CD4-positive, alpha-beta T cell treated with Interferon alpha-2 for 1 hour (primary cell): ENCODE measurements around the gene F7.
"Not testable (repeated sequence)": the region's sequence is repeated elsewhere in the genome, so short reads cannot be mapped to it uniquely, and the experiment has no call there.

ENCODE experiments used
- DNase-seq, 2 donors: peaks; one replicate each; pipeline ENCODE4 v3.0.0-alpha.2; 2020 to 2022

Gene F7

DNA sequence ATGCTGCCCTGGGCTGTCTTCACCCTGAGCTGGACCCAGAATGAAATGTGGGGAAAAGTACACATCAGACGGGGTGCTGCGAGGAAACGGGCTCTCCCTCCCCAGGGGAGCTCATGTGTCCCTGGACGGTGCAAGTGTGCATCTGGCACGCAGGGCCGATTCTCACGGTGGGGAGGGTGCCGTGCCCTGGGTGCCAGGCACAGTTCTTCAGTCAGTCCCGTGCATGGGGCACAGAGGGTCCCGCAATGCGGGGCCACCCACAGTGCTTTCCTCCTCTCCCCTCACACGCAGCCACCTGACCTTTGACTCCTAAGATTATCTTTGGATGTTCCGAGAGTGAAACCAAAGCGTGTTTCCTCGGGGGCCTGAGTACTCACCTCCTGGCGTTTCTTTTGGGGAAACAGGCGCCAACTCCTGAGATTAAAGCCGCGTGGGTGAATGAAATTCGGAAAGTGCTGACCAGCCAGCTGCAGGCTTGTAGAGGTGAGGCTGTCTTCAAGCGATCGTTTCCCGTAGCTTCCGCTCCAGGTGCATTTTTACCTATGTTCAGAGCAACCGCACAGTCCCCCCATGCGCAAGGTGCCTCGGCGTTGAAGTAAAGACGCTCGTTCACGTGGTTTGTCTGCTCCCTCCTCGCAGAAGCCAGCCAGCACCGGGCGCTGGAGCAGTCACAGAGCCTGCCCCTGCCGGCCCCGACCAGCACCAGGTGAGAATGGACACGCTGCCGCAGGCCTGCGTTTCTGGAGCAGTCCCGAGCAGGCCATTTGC lies 17.5 kb upstream of the F7 start:
- no peak for DNase-seq

DNA sequence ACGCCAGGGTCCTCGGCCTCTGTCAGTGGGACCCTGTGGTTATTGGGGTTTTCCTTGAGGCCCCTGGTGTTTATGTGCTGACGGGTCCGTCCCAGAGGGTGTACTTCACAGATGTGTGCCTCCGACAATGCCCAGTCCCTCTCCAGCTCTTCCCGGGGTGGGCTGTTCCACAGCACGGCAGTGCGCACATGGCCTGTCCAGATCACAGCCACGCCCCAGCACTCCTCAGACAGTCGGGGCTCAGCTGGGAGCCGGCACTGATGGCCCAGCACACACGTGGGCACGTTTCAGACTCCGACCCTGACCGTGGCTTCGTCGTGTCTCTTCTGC lies 16.9 kb upstream of the F7 start:
- DNase-seq = no peak

DNA sequence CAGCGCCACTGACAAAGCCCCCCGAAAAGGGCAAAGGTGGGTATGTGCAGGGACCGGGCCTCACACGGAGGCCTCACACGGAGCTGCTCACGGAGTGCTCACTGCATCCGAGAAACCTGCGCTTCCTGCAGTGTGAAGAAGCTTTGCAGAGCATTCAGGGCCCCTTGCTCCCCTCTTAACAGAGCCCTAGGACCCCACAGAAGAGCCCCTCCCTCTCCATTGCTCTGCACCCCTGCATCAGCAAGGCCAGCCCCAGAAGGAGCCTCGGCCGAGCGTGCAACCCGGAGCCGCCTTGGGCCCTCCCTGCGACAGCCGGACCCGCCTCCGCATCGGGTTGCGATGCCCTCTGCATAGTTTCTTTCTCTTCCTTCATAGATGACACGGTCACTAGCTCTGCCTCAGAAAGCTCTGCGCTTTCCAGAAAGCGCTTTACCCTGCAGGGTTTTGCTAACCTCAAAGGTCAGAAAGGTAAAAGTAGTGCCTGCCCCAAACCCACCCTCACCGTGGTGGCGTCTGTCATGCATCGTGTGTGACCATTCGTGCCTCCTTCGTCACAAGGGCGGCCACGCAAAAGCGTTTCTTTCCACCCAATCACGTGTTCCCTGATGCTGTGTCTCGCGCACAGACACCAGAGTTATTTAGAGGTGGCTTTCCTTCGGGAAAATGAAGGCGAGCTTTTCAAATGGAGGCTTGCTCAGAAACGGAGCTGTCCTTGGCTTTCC lies 15.7 kb upstream of the F7 start:
- no peak for DNase-seq

DNA sequence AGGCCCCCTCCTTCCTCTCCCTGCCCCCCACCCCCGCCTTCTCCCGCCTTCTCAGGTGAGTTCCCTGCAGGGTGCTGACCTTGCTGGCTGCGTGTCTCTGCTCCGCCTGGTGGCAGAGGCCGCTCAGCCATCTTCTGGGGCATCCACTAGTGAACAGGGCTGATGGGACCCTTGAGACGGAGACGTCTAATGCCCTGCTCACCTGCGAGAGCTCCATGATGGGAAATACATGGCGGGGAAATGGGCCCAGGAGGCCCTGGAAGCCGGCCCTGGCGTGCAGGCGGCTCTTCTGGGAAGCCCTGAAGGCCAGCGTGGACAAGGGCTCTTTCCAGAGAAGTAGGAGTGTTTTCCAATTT lies 15.2 kb upstream of the F7 start:
- DNase-seq = no peak

DNA sequence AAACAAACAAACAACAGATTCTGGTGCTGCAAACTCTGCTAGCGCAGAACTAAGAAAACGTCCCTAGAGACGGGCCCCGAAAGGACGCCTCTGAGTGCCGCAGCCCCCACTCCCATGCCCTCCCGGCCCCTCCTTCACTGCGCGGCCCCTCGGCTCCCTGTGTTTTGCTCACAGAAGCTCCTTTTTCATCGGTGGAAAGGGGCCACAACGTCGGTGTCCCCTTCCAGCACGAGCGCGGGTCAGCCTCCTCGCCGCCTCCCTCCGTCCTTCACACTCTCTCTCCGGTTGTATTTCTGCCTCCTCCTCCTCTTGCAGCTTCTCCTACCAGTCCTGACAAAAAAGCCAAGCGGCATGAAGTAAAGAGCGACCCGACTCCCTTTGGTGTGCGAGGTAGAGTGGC lies 14.8 kb upstream of the F7 start:
- no peak for DNase-seq

DNA sequence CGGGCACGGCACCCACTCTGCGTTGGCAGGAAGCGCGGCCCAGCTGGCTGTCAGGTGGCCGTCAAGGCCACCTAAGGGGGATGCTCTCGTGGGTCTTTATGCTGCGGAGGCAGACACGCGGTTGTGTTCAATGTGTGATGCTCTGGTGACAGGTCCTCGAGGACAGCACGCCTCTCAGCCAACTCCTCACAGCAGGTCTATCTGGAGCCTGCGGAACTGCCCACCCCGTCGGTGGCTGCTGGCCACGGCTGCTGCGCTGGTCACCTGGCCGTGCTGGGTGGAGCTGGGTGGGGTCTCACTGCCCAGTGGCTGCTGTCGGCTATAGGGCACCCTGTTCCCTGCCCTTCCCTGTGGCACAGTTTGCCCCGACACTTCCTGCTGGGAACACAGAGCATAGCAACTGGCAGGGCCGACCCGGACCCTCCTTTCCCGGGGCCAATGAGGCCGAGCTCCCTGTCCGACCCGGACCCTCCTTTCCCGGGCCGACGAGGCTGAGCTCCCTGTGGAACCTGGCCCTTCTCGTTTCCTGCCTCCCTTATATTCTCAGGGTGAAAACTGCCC lies 14.3 kb upstream of the F7 start:
- no peak for DNase-seq

DNA sequence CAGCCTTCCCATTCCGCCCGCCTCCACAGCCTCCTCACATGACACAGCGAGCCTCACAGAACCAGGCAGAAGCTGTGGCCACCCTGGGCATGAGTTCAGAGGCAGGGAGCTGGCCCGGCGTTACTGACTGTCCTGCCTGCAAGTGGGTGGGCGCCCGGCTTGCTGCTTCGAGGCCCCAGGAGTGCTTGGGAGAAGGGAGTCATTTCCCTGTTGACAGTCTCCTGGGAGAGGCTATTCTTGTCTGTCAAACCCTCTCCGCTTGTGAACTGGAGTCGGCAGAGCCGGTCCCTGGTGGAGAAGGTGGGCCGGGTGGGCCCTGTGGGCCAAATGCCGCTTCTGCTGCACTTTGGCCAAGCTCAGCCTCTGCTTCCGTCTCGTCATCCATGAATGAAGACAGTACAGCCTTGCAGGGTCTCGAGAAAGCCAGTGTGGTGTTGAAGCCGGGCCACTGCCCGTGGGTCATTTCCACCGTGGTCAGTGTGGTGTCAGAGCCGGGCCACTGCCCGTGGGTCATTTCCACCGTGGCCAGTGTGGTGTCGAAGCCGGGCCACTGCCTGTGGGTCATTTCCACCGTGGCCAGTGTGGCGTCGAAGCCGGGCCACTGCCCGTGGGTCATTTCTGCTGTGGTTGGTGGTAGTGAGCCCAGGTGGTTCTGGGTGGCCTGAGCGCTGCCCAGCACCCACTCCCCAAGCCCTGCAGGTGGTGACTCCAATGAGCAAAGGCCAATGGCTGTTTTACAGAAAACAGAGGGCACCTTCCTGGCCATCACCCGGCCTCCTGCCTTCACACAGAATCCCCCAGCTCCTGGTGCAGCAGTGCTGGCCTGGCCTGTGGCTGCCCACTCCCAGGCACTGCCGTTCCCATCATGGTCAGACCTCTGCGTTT lies 13.5 kb upstream of the F7 start:
- DNase-seq = no peak

DNA sequence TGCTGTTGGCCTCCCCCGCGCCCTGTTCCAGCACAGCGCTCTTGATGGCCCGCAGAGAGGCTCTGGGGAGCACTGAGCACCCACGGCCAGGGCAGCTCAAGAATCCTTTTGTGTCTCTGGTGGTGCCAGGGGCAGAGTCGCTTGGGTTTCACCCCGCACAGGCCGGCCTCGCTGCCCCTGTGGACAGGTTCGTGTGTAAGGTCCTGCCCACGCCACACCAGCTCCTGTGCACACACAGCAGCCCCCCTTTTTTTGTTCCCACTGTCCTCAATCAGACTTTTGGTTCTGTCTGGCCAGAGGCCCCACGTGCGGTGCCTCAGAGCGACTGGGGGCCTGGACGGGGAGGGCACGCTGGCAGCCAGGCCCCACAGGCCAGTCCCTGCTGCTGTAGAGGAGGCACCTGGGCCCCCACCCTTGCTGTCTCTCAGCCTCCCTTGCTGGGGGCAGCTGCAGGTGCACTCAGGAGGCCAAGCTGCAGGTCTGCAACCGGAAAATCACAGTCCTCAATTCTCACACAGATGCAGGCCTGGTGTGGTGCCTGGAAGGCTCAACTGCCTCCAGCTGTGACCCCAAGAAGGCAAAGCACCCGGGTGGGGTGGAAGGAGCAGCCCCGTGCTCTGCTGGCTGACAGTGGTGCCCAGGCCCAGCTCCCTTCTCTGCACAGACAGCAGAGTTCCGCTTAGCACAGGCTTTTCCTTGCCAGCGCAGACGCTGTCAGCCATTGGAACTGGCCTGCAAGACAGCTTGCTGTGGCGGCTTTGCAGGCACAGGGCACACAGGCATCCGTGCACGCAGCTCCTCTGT lies 12.6 kb upstream of the F7 start:
- no peak for DNase-seq

DNA sequence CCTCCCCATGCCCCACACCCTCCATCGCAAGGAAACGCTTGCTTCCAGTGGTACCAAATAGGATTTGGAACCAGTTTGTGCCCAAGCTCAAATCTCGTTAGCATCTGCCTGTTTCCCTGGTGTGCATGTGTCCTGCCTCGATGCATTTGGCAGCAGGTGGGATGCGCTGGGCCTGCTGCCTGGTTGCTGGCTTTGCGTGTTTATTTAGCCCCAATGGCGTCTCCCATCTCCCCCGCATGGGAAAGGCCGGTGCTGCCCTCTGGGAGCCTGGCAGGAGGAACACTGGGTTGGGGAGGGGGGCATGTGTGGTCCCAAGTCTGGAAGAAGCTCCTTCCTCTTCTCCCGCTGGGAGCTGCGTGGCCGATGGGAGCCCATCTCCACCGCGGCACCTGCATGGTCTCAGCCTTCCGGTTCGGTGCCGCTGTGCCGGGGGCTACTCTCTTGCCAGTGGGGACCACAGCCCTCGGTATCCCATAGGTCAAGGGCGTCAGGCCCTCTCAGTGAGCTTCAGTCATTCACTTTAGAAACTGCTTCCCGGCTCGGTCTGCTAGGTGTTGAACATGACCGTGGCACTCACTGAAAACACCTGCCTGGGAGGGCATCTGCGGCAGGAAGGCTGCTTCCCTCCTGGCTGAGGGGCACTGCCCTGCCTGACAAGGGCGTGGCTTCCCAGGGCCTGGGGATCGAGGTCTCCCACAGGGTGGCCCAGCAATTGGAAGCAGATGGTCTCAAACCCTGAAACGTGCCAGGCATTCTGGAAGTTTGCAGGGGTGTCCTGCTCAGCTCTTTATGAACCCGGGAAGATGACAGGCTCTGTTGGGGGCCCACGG lies 11.8 kb upstream of the F7 start:
- no peak for DNase-seq

DNA sequence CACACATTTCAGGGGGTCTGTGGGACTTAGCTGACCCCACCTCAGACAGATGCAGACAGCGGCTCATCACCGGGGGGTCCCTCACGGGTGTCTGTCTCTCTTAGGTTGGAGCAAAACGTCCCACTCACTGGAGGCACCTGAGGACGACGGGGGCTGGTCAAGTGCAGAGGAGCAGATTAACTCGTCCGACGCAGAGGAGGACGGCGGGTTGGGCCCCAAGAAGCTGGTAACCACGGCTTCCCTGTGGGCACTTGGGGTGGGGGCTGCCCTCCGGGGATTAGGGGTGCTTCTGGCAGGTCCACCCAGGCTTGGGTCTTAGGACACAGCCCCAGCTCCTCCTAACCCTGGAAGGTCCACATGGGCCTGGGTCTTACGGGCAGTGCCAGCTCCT lies 11.2 kb upstream of the F7 start:
- DNase-seq = no peak

DNA sequence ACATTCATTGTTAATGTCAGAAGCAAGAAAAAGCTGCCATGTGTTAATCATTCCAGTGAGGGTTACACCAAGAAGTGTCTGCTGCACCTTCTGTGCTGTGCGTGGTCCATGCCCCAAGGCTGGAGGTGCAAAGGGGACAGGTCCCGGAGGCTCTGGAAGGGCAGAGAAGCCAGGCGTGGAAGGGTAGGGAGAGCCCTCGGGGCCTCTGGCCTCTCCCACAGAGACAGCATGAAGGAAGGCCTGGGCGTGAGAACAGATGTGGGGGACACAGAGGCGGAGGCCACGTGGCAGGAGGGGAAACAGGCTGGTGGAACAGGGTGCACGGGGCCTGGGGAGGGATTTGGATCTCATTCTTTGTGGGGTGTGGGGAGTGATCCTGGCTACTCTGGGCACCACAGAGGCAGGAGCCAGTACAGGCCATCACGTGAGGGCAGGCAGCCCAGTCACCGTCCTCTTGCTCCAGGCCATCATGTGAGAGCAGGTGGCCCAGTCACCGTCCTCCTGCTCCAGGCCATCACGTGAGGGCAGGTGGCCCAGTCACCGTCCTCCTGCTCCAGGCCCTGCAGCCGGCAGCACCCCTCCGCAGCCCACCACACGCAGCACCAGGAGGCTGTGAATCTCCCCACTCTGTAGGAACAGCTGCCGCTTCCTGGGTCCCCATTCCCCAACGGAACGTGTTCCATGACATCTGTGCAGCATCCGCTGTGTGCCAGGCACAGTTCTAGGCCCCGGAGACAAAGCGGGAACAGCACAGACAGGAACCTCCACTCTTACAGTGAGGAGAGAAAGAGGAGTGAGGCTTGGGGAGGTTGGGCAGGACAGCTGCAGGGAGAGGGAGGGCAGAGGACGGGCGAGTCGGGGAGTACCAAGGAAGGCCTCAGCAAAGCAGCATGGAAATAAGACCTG lies 10.2 kb upstream of the F7 start:
- no peak for DNase-seq

DNA sequence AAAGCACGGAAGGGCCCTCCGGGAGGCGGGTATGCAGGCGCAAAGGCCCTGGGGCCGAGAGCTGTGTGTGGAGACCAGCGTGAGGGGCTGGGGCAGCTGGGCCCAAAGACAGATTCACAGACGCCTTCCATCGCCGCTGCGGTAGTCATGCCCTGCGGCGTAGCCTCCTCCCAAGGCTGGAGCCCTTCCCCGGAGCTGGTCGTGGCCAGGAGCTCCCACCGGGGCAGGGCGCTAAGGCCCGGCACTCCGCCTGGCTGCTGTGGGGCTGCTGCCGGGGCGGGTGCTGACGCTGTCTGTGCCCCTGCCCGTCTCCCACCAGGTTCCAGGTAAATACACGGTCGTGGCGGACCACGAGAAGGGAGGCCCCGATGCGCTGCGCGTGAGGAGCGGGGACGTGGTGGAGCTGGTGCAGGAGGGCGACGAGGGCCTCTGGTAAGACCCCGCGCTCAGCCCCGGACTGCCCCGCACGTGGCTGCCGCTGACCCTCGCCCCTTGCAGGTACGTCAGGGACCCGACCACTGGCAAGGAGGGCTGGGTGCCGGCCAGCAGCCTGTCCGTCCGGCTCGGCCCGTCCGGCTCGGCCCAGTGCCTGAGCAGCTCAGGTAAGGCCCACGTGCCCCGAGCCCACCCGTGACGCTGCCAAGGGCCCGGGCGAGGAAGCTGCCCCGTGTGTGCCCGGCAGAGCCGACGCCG lies 9.4 kb upstream of the F7 start:
- DNase-seq = no peak

DNA sequence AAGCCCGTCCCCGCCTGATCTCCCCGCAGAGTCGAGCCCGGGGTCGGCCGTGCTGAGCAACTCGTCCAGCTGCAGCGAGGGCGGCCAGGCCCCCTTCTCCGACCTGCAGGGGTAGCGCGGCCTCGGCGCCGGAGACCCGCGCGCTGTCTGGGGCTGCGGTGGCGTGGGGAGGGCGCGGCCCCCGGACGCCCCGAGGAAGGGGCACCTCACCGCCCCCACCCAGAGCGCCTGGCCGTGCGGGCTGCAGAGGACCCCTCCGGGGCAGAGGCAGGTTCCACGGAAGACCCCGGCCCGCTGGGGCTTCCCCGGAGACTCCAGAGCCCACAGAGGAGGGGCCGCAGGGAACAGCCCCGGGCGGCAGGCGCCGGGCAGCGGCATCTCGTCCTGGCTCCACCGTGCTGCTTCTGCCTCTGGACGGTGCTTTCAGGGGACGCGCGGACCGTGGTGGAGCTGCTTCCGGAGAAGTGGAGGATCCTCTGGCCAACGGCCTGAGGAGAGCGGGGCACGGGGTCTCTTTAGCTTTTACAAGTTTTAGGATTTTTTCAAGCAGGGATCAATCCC lies 8.8 kb upstream of the F7 start:
- DNase-seq = no peak

DNA sequence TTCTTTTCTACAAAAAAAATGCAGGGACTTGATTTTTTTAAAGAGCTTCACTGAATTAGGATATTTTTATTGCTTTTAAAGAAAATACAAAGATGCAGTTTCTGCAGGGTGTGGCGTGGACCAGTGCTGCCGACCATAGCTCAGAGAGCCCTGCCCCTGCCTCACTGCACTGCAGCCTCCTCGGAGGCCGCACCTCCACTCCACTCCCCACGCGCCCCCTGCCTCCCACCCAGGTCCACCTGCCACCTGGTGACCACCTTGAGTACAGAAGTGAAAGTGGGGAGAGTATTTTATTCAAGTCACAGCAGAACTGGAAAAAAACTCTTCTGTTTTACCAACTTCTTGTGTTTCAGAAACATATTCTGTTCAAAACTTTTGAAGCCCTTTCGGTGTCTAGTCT lies 7.9 kb upstream of the F7 start:
- DNase-seq = no peak

DNA sequence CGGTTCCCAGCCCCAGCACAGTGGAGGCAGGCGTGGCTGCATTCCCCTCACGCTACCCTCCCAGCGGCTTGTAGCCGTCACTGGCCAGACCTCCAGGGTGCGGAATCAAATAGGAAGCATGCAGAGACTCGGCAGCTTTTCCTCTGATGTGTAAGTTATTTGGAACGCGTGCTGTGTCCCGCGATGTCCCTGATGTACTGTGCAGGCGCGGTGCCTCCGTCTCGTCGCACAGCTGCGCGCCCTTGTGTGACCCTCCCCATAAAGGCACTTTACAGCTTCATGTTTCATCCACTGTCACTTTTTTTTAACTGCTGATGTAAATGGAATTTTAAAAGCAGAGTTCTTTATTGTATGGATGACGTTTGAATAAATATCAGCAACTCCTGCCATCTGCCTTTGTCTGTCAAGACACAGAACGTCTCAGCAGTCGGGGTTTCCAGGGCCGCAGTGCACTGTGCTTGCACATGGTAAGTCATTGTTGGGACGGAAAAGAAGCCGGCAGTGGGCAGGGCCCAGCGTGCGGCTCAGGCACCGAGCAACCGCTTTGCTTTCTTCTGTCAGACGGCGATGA lies 7.3 kb upstream of the F7 start:
- no peak for DNase-seq

DNA sequence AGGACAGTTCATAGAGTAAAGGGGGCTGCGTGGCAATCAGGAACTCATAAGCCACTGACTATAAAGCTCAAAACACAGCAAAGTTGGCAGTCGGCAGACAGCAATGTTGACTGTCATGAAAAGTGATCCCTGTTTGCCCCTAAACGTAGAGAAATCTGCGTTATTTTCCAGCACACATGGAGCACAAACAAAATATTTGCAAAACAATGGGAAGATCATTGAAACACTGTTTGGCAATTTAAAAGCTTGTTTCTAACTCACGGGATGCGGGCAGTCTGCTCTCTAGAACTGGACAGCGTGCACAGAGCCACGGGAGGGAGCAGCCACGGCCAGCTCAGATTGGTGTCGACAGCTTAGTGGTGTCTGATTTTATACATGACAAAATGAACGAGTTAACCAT lies 6.4 kb upstream of the F7 start:
- no peak for DNase-seq

DNA sequence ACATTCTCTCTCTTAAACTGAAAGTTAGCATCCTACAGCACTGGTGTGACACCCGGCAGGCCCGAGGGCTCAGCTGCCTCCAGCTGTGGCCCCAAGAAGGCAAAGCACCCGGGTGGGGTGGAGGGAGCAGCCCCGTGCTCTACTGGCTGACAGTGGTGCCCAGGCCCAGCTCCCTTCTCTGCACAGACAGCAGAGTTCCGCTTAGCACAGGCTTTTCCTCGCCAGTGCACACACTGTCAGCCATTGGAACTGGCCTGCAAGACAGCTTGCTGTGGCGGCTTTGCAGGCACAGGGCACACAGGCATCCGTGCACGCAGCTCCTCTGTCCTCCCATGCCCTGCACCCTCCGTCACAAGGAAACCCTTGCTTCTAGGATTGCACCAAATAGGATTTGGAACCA lies 3.3 kb upstream of the F7 start:
- DNase-seq = not testable (repeated sequence)

DNA sequence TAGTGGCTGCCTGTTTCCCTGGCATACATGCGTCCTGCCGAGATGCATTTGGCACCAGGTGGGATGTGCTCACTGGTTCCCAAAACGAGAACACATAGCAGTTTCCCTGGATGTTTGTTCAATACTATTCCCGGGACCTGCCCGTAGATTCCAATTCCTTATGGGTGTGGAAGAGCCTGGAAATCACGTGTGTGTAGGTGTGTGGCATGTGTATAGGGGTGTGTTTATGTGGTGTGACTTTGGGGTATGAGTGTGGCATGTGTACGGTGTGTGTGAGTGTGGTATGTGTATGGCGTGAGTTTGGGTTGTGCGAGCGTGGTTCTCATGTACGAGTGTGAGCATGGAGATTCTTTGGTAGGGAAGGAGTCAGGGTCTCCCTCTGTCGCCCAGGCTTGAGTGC lies 2.9 kb upstream of the F7 start:
- no peak for DNase-seq

DNA sequence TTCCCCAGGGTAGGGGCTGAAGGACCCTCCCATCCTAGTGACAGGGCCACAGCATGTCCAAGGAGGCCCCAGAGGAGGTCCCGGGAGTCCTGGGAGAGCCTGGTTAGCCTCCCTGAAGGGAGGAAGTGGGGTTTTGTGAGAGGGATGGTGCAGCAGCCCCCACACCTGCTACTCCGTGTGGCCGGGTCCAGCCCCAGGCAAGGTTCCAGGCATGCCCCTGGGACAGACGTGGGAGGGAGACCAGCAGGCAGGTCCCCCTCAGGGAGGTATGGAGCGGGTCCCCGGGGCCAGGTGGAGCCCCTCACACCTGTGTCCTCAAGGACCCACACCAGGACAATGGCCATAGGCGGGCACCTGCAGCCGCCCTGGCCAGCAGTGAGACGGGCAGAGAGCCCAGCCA lies 1.9 kb upstream of the F7 start:
- no peak for DNase-seq
